ENCODE data around the gene COX7A1.
"Not testable (repeated sequence)": the region's sequence is repeated elsewhere in the genome, so short reads cannot be mapped to it uniquely, and the experiment has no call there.

COX7A1 gene

GRCh38 chr19:36183245-36183628 is 31.0 kb upstream of the COX7A1 start:
- H3K4me2 ChIP-seq (ENCODE audit: low read length): no peak overlapping the region
- H3K36me3 ChIP-seq (replicated peaks; ENCODE audit: low read depth, low read length): no peaks in the 10 kb centered on the region
- no peaks in the 10 kb centered on the region for H3K79me2 ChIP-seq (ENCODE audit: low read length)
- H3K4me1 ChIP-seq (ENCODE audit: low read length): no peaks in the 10 kb centered on the region
- no peak overlapping the region for H3K4me3 ChIP-seq (ENCODE audit: low read length)
- TF ChIP-seq EZH2phosphoT487 (IDR thresholded peaks at IDR 0.05; ENCODE audit: low read depth): no peak
- TF ChIP-seq CTCF (IDR thresholded peaks at IDR 0.05; ENCODE audit: low read depth, low read length): no peak
- no peaks in the 10 kb centered on the region for H4K20me1 ChIP-seq (ENCODE audit: insufficient read depth, low read length)
- no peaks in the 10 kb centered on the region for H3K27me3 ChIP-seq (ENCODE audit: low read depth, low read length)
- no peak overlapping the region for H2AFZ ChIP-seq (ENCODE audit: low read depth, low read length)
- no peak overlapping the region for H3K27ac ChIP-seq (ENCODE audit: low read length)
- H3K9ac ChIP-seq (ENCODE audit: low read length): no peak overlapping the region
- H3K9me3 ChIP-seq (ENCODE audit: insufficient read depth, low read length): no peaks in the 10 kb centered on the region

- H3K27ac ChIP-seq (ENCODE audit: low read length): no peak overlapping the region
- H3K4me2 ChIP-seq (ENCODE audit: low read length): no peak overlapping the region
- no peak overlapping the region for H3K9ac ChIP-seq (ENCODE audit: low read length)
These were observed 30.5 kb upstream of the COX7A1 start for GRCh38 chr19:36182612-36183244.

GRCh38 chr19:36179077-36179476 is 26.8 kb upstream of the COX7A1 start:
- not testable (repeated sequence) for H3K9ac ChIP-seq (ENCODE audit: low read length); H2AFZ ChIP-seq (ENCODE audit: low read depth, low read length); H3K4me1 ChIP-seq (ENCODE audit: low read length); H3K27ac ChIP-seq (ENCODE audit: low read length); H4K20me1 ChIP-seq (ENCODE audit: insufficient read depth, low read length); H3K4me3 ChIP-seq (ENCODE audit: low read length); H3K27me3 ChIP-seq (ENCODE audit: low read depth, low read length); H3K4me2 ChIP-seq (ENCODE audit: low read length); H3K9me3 ChIP-seq (ENCODE audit: insufficient read depth, low read length); H3K79me2 ChIP-seq (ENCODE audit: low read length); H3K36me3 ChIP-seq (replicated peaks; ENCODE audit: low read depth, low read length)

More at GRCh38 chr19:36182612-36183244, 30.5 kb upstream of the COX7A1 start:
- H2AFZ ChIP-seq (ENCODE audit: low read depth, low read length): no peak overlapping the region
- H3K27me3 ChIP-seq (ENCODE audit: low read depth, low read length): no peaks in the 10 kb centered on the region
- H3K79me2 ChIP-seq (ENCODE audit: low read length): no peaks in the 10 kb centered on the region
- TF ChIP-seq CTCF (IDR thresholded peaks at IDR 0.05; ENCODE audit: low read depth, low read length) (no peak), EZH2phosphoT487 (IDR thresholded peaks at IDR 0.05; ENCODE audit: low read depth) (no peak)
- H4K20me1 ChIP-seq (ENCODE audit: insufficient read depth, low read length): no peaks in the 10 kb centered on the region
- no peak overlapping the region for H3K4me3 ChIP-seq (ENCODE audit: low read length)
- no peaks in the 10 kb centered on the region for H3K4me1 ChIP-seq (ENCODE audit: low read length)
- no peaks in the 10 kb centered on the region for H3K9me3 ChIP-seq (ENCODE audit: insufficient read depth, low read length)
- H3K36me3 ChIP-seq (replicated peaks; ENCODE audit: low read depth, low read length): no peaks in the 10 kb centered on the region

DNA sequence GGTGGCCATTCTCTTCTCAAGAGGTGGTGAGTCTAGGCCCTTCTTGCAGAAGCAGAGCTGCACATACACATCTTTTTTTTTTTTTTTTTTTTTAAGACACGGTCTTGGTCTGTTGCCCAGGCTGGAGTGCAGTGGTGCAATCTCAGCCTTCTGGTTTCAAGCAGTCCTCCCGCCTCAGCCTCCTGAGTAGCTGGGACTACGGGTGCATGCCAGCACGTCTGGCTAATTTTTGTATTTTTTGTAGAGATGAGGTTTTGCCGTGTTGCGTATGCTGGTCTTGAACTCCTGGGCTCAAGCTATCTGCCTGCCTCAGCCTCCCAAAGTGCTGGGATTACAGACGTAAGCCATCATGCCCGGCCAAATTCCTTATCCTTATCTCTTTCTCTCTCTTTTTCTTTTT is 21.6 kb upstream of the COX7A1 start:
- H3K79me2 ChIP-seq (ENCODE audit: low read length); H3K4me1 ChIP-seq (ENCODE audit: low read length); H2AFZ ChIP-seq (ENCODE audit: low read depth, low read length); H4K20me1 ChIP-seq (ENCODE audit: insufficient read depth, low read length); H3K27me3 ChIP-seq (ENCODE audit: low read depth, low read length); H3K27ac ChIP-seq (ENCODE audit: low read length); H3K9ac ChIP-seq (ENCODE audit: low read length); H3K4me3 ChIP-seq (ENCODE audit: low read length); H3K36me3 ChIP-seq (replicated peaks; ENCODE audit: low read depth, low read length); H3K9me3 ChIP-seq (ENCODE audit: insufficient read depth, low read length); H3K4me2 ChIP-seq (ENCODE audit: low read length): not testable (repeated sequence)

GRCh38 chr19:36172852-36173251 is 20.6 kb upstream of the COX7A1 start:
- H3K79me2 ChIP-seq (ENCODE audit: low read length): no peaks in the 10 kb centered on the region
- H2AFZ ChIP-seq (ENCODE audit: low read depth, low read length): no peak overlapping the region
- TF ChIP-seq EZH2phosphoT487 (IDR thresholded peaks at IDR 0.05; ENCODE audit: low read depth) (no peak), CTCF (IDR thresholded peaks at IDR 0.05; ENCODE audit: low read depth, low read length) (no peak)
- H3K9me3 ChIP-seq (ENCODE audit: insufficient read depth, low read length): no peaks in the 10 kb centered on the region
- no peak overlapping the region for H3K9ac ChIP-seq (ENCODE audit: low read length)
- H3K4me2 ChIP-seq (ENCODE audit: low read length): no peak overlapping the region
- H3K27me3 ChIP-seq (ENCODE audit: low read depth, low read length): no peaks in the 10 kb centered on the region
- H4K20me1 ChIP-seq (ENCODE audit: insufficient read depth, low read length): no peaks in the 10 kb centered on the region
- peaks cover 3% of the 10 kb centered on the region; the same call in 1 of the 2 replicates for H3K4me1 ChIP-seq (ENCODE audit: low read length)
- H3K4me3 ChIP-seq (ENCODE audit: low read length): no peak overlapping the region
- H3K27ac ChIP-seq (ENCODE audit: low read length): no peak overlapping the region
- H3K36me3 ChIP-seq (replicated peaks; ENCODE audit: low read depth, low read length): no peaks in the 10 kb centered on the region

Data from OCI-LY3 (cell line).